Esophagus squamous epithelium (tissue), 4 donors: ENCODE results near the gene TPK1.
"Not testable (repeated sequence)": the region's sequence is repeated elsewhere in the genome, so short reads cannot be mapped to it uniquely, and the experiment has no call there.

Experiments
- POLR2A ChIP-seq, 4 donors: fragments of 450-650 bp; IDR thresholded peaks; one replicate each; pipeline ENCODE4 v1.6.1; 2017; ENCODE audit warnings: antibody characterized with exemption in 4 of 4, mild to moderate bottlenecking in 4 of 4, moderate library complexity in 3 of 4
- TF ChIP-seq, protein P1 (sequence below), 6 experiments: fragments of 450-650 bp in 4 of 6; fragments of 200-600 bp in 2 of 6; sonication (generic) in 2 of 6; IDR thresholded peaks; one replicate each; pipeline ENCODE4 v1.5.1; 2016 to 2019; ENCODE audit warnings: antibody characterized with exemption in 6 of 6, mild to moderate bottlenecking in 4 of 6, moderate library complexity in 4 of 6

DNA sequence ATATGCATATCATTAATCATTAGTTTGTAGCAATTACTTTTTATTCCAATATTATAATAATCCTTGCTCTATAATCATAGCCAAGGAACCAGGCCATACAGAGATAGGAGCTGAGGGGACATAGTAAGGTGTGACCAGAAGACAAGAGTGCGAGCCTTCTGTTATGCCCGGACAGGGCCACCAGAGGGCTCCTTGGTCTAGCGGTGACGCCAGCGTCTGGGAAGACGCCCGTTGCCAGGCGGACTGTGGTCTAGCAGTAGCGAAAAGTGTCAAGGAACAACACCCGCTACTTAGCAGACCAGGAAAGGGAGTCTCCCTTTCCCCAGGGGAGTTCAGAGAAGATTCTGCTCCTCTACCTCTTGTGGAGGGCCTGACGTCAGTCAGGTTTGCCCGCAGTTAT, 109.0 kb downstream of the TPK1 start:
- TF ChIP-seq POLR2A (IDR thresholded peaks at IDR 0.05): not testable (repeated sequence)
- TF ChIP-seq, protein P1, sequence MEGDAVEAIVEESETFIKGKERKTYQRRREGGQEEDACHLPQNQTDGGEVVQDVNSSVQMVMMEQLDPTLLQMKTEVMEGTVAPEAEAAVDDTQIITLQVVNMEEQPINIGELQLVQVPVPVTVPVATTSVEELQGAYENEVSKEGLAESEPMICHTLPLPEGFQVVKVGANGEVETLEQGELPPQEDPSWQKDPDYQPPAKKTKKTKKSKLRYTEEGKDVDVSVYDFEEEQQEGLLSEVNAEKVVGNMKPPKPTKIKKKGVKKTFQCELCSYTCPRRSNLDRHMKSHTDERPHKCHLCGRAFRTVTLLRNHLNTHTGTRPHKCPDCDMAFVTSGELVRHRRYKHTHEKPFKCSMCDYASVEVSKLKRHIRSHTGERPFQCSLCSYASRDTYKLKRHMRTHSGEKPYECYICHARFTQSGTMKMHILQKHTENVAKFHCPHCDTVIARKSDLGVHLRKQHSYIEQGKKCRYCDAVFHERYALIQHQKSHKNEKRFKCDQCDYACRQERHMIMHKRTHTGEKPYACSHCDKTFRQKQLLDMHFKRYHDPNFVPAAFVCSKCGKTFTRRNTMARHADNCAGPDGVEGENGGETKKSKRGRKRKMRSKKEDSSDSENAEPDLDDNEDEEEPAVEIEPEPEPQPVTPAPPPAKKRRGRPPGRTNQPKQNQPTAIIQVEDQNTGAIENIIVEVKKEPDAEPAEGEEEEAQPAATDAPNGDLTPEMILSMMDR (IDR thresholded peaks at IDR 0.05): not testable (repeated sequence)
